ENCODE data around the gene DTNBP1. TPM values are rescaled to one million over a fixed set of nuclear protein-coding genes. Genes with fewer than 3 reads are reported as not detected.

The DTNBP1 gene
- total RNA-seq, 1 donor from 2014 or later, result 27.0 TPM

GRCh38 chr6:15481390-15482291, 181.2 kb downstream of the DTNBP1 start:
- ATAC-seq, result peak; percentile 50
- intact Hi-C loops (cut with micrococcal nuclease), result no loop called here
- no peak for DNase-seq

GRCh38 chr6:15480525-15480924, 182.3 kb downstream of the DTNBP1 start:
- no peak for ATAC-seq
- intact Hi-C loops (cut with micrococcal nuclease), result no loop called here
- DNase-seq, result no peak

GRCh38 chr6:15479761-15480160, 183.1 kb downstream of the DTNBP1 start:
- ATAC-seq, result peak; percentile 72
- intact Hi-C loops (cut with micrococcal nuclease), result no loop called here

GRCh38 chr6:15477746-15478145, 185.1 kb downstream of the DTNBP1 start:
- intact Hi-C loops (cut with micrococcal nuclease), result no loop called here
- DNase-seq (no peak), ATAC-seq (no peak)

More at GRCh38 chr6:15479761-15480160, 183.1 kb downstream of the DTNBP1 start:
- no peak for DNase-seq

- peak; percentile 39 for ATAC-seq
- intact Hi-C loops (cut with micrococcal nuclease), result no loop called here
- no peak for DNase-seq
Observed at GRCh38 chr6:15476631-15477380, 186.0 kb downstream of the DTNBP1 start.

DNA sequence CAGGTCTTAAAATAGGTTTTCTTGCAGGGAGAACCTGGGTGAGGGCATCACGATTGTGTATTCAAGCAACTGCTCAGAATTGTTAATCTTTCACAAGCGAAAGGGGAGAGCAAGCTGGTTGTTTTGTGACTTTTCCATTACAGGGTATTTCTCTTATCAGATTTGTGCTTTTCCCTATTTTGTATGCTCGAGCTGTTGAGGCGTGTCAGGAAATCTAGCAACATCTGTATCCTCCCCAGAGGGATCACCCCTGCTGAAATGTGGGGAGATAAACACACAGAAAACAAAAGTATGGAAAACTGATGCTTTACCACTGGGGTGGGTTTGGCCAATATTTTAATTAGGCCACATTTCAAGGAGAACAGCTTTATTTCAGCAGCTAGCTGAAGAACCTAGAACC, 187.0 kb downstream of the DTNBP1 start:
- no peak for ATAC-seq
- DNase-seq, result no peak
- intact Hi-C loops (cut with micrococcal nuclease), result no loop called here

DNA sequence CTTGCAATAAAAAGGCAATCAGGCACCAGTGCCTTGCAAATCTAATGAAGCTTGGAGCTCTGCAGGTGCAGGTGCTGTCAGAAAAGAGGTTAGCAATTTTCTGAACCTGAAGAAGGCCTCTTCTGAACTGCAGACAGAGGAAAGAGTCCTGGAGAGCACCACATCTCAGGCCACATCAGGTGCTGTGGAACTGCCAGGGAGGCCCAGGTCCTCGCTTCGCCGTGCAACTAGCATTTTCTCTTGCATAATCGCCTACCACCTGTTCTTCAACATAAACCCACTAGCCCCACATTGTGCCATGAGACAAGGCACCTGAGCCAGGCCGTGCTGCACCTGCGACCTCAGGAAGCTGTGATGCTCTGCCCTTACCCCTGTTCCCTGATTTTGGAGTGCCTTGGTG, 187.6 kb downstream of the DTNBP1 start:
- intact Hi-C loops (cut with micrococcal nuclease), result no loop called here
- ATAC-seq (no peak), DNase-seq (no peak)

GRCh38 chr6:15474196-15474595, 188.6 kb downstream of the DTNBP1 start:
- DNase-seq, result no peak
- no peak for ATAC-seq
- intact Hi-C loops (cut with micrococcal nuclease), result no loop called here

DNA sequence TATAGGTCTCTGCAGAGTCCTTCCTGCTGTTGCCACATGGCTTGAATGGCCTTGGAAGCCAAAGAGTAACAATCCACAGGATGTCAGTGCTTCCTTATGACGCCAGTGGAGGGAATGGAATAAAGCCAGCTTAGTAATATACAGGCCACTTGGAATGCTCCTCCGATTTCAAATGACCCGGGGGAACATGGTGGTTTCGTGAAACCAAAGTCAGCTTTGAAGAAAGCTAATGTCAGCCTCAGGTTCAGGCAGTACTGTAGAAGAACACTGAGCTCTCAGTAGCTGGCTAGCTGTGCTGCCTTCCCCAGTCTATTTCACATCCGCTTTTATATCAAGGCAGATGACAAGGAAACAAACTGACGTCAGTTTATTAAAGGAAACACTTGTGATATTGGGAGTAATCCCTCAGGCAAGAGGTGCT, 189.1 kb downstream of the DTNBP1 start:
- intact Hi-C loops (cut with micrococcal nuclease), result no loop called here
- ATAC-seq, result peak; percentile 78
- no peak for DNase-seq

GRCh38 chr6:15473174-15473573, 189.7 kb downstream of the DTNBP1 start:
- intact Hi-C loops (cut with micrococcal nuclease), result no loop called here
- no peak for ATAC-seq

More at GRCh38 chr6:15473174-15473573, 189.7 kb downstream of the DTNBP1 start:
- no peak for DNase-seq
